ENCODE data around the gene LEMD2. TPM values are rescaled to one million over a fixed set of nuclear protein-coding genes. Genes with fewer than 3 reads are reported as not detected.

The LEMD2 gene
- total RNA-seq, 1 experiment from 2014 or later = 91.8 TPM

DNA sequence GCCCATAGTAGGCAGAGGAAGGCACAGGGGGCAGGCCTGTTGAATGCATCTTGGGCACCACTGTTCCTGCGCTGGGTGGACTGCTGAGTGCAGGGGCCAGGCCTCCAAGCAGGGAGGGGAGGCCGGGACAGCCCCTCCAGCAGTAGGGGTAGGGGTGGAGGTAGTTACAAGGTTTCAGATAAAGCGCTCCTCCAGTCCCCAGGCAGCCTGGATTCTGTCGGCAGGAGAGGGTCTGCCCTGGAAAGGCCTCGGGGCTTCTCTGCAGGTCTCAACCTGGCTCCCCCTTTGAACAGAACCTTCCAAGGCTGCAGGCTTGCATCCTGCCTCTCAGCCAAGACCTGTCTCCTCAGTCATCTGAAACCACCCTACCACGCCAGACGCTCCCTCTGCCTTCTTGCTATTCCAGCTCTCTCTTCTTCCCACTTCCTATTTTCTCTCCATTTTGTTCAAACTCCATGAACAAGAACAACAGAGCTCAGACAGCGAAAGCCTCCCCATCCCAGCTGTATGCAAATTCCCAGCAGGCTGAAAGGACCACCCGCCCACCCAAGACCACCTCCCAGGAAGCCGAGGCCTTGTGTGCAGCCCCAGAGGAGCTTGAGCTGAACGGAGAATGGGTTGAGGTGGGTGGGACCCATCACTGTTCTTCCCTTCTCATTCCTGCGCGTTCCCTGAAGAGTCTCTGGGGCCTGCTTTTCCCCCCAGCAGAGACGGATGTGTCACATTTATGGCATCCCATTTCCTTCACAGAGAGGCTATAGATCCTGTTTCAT is 13.4 kb upstream of the LEMD2 start:
- Histone ChIP-seq H3K56ac (ENCODE audit: insufficient read length, low read depth, low read length) (no peak overlapping the region), H3K4ac (ENCODE audit: low read depth, low read length) (no peak overlapping the region), H3K4me1 (ENCODE audit: insufficient read depth, low read length) (no peaks in the 10 kb centered on the region; the same call in 1 of the 2 replicates), H3K18ac (ENCODE audit: insufficient read length, low read depth, low read length) (no peak overlapping the region), H3K23me2 (ENCODE audit: insufficient read length, low read depth, low read length, poor library complexity, severe bottlenecking) (no peaks in the 10 kb centered on the region), H2AFZ (ENCODE audit: low read length) (no peak overlapping the region), H3K27me3 (ENCODE audit: insufficient read depth, low read length) (0 out of 2 replicates have a peak, but pooled peaks cover 3% of the 10 kb centered on the region), H3K79me1 (ENCODE audit: insufficient read depth, low read depth, low read length, poor library complexity, severe bottlenecking) (no peaks in the 10 kb centered on the region), H3K23ac (ENCODE audit: insufficient read length, low read depth, low read length) (no peak overlapping the region), H2BK120ac (ENCODE audit: low read depth, low read length, poor library complexity, severe bottlenecking) (no peak overlapping the region), H3K27ac (ENCODE audit: insufficient read length, low read depth, low read length) (no peak overlapping the region), H4K5ac (ENCODE audit: insufficient read length, low read depth, low read length) (no peak overlapping the region), H4K20me1 (ENCODE audit: control insufficient read depth, insufficient read depth, insufficient read length) (no peaks in the 10 kb centered on the region), H2BK12ac (ENCODE audit: insufficient read length, low read depth, low read length) (no peak overlapping the region), H3K4me2 (ENCODE audit: insufficient read depth, insufficient read length, low read length) (no peak overlapping the region), H2BK20ac (ENCODE audit: low read depth, low read length, poor library complexity, severe bottlenecking) (no peak overlapping the region), H3K79me2 (ENCODE audit: insufficient read depth, low read length) (no peaks in the 10 kb centered on the region), H3K9me3 (ENCODE audit: control insufficient read depth, low read depth, low read length) (no peaks in the 10 kb centered on the region), H2AK5ac (ENCODE audit: insufficient read length, low read length) (no peak overlapping the region), H4K8ac (replicated peaks; ENCODE audit: insufficient read length, low read depth, low read length) (no peak overlapping the region), H2BK5ac (ENCODE audit: insufficient read length, low read length) (no peak overlapping the region), H3T11ph (ENCODE audit: low read length) (no peak overlapping the region), H2BK15ac (ENCODE audit: low read depth, low read length) (no peak overlapping the region), H4K91ac (ENCODE audit: insufficient read length, low read depth, low read length) (no peak overlapping the region), H3K14ac (ENCODE audit: insufficient read depth, low read length) (no peak overlapping the region), H3K9ac (ENCODE audit: extremely low read depth, insufficient read length, low read length) (no peak overlapping the region)
- no peak for DNase-seq
- no peaks in the 10 kb centered on the region for H3K9me3 Mint-ChIP-seq
- no peaks in the 10 kb centered on the region for H3K36me3 Mint-ChIP-seq (ENCODE audit: insufficient read depth in 1 of 3, low read depth in 3 of 3)
- no CpG with 5 or more reads among the region's 14 CpGs for WGBS (ENCODE audit: extremely low coverage, insufficient read length, low lambda C conversion rate)
- TF ChIP-seq, protein P1, sequence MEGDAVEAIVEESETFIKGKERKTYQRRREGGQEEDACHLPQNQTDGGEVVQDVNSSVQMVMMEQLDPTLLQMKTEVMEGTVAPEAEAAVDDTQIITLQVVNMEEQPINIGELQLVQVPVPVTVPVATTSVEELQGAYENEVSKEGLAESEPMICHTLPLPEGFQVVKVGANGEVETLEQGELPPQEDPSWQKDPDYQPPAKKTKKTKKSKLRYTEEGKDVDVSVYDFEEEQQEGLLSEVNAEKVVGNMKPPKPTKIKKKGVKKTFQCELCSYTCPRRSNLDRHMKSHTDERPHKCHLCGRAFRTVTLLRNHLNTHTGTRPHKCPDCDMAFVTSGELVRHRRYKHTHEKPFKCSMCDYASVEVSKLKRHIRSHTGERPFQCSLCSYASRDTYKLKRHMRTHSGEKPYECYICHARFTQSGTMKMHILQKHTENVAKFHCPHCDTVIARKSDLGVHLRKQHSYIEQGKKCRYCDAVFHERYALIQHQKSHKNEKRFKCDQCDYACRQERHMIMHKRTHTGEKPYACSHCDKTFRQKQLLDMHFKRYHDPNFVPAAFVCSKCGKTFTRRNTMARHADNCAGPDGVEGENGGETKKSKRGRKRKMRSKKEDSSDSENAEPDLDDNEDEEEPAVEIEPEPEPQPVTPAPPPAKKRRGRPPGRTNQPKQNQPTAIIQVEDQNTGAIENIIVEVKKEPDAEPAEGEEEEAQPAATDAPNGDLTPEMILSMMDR (conservative IDR thresholded peaks at IDR 0.05) = no peak
- no peak overlapping the region for H3K4me3 Mint-ChIP-seq
- peaks cover 7% of the 10 kb centered on the region for H3K27me3 Mint-ChIP-seq (ENCODE audit: low read depth)
- peaks cover 39 to 50% of the 10 kb centered on the region in 2 experiments for H3K4me1 Mint-ChIP-seq
- H3K27ac Mint-ChIP-seq = peak overlapping the region in 1 of 3 experiments; percentile 58; a peak in 2 of 7 replicates
